ENCODE measurements around the gene ZNF3.

The ZNF3 gene

DNA sequence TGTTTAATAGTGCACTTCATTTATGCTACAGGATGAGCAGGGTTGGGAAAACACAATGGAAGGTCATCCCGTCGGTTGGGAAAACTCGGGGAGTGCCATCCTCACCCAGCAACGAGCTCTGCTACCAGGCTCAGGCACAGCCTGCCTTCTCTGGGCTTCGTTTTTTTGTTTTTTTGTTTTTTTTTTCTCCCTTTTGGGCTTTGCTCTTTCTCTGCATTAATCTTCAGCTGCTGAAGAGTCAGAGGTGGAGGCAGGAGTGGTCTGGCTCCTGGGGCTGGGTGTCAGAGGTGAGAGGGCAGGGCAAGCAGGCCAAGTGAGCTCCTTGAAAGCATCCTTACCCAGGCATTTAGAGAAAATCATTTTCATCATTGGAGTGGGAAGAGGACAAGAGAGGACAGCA is 11.5 kb downstream of the ZNF3 start:
- Histone ChIP-seq H3K27ac (ENCODE audit: insufficient read depth in 1 of 2, low read depth in 1 of 2, low read length in 2 of 2, poor library complexity in 1 of 2, severe bottlenecking in 2 of 2) (no peak overlapping the region), H3K9me3 (ENCODE audit: control extremely low read depth in 1 of 5, control insufficient read depth in 4 of 5, insufficient read depth in 2 of 5, low read depth in 1 of 5, low read length in 4 of 5) (peaks cover 11 to 53% (median 41%) of the 10 kb centered on the region in 5 experiments), H3K4me1 (ENCODE audit: control extremely low read depth in 1 of 4, control insufficient read depth in 4 of 4, insufficient read depth in 4 of 4, low read length in 3 of 4) (no peaks in the 10 kb centered on the region), H3K27me3 (replicated peaks in 2 of 5; ENCODE audit: control insufficient read depth in 4 of 5, insufficient read depth in 5 of 5, low read length in 4 of 5) (no peaks in the 10 kb centered on the region), H3K36me3 (ENCODE audit: control insufficient read depth in 4 of 4, insufficient read depth in 4 of 4, low read length in 3 of 4) (peaks cover 41 to 74% (median 59%) of the 10 kb centered on the region in 4 experiments), H3K4me3 (ENCODE audit: control insufficient read depth in 1 of 7, extremely low read depth in 1 of 7, insufficient read depth in 4 of 7, low read depth in 2 of 7, low read length in 6 of 7) (no peak overlapping the region)
- WGBS (ENCODE audit: insufficient coverage) = 97% methylated on average over 4 of the region's 5 CpGs
- CTCF ChIA-PET = interaction anchor here (0.9 to 3.3 kb wide), 8 partner anchors 10 to 92 kb away, joined by 3 to 15 read pairs (median 4); partner anchors contain the start of gene ZNF3
- POLR2A ChIA-PET = no interaction called here
- DNase-seq = no peak

DNA sequence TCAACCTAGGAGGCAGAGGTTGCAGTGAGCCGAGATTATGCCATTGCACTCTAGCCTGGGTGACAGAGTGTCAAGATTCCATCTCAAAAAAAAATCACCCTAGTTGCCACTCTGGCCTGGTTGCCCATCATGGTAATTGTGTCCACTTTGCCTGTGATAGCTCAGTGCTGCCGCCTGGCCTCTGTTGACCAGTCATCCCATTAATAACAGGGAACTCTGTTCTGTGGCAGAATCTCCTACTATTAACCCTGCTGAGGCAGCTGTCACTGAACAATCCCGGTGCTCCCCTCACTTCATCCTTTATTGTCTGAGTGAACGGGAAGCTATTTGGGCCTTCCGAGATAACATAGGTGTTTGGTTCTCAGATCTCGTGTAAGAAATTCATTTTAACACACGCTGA is 14.6 kb downstream of the ZNF3 start:
- 97% methylated on average over 7 of the region's 7 CpGs for WGBS (ENCODE audit: insufficient coverage)
- DNase-seq = no peak
- no peak overlapping the region for H3K27ac ChIP-seq (ENCODE audit: insufficient read depth in 1 of 2, low read depth in 1 of 2, low read length in 2 of 2, poor library complexity in 1 of 2, severe bottlenecking in 2 of 2)
- POLR2A ChIA-PET = interaction anchor here (1.0 kb wide), 1 partner anchor 13 kb away, joined by 4 read pairs; no protein-coding TSS in a partner anchor
- no peak overlapping the region for H3K4me3 ChIP-seq (ENCODE audit: control insufficient read depth in 1 of 7, extremely low read depth in 1 of 7, insufficient read depth in 4 of 7, low read depth in 2 of 7, low read length in 6 of 7)
- H3K36me3 ChIP-seq (ENCODE audit: control insufficient read depth in 4 of 4, insufficient read depth in 4 of 4, low read length in 3 of 4) = peaks cover 23 to 66% (median 44%) of the 10 kb centered on the region in 4 experiments
- CTCF ChIA-PET = interaction anchor here (1.0 to 1.4 kb wide), 2 partner anchors 9 to 15 kb away, joined by 3 to 8 read pairs; no protein-coding TSS in a partner anchor
- H3K27me3 ChIP-seq (replicated peaks in 2 of 5; ENCODE audit: control insufficient read depth in 4 of 5, insufficient read depth in 5 of 5, low read length in 4 of 5) = no peaks in the 10 kb centered on the region
- no peaks in the 10 kb centered on the region for H3K4me1 ChIP-seq (ENCODE audit: control extremely low read depth in 1 of 4, control insufficient read depth in 4 of 4, insufficient read depth in 4 of 4, low read length in 3 of 4)
- peaks cover 11 to 25% (median 21%) of the 10 kb centered on the region in 5 experiments for H3K9me3 ChIP-seq (ENCODE audit: control extremely low read depth in 1 of 5, control insufficient read depth in 4 of 5, insufficient read depth in 2 of 5, low read depth in 1 of 5, low read length in 4 of 5)

- 98% methylated on average over 6 of the region's 8 CpGs for WGBS (ENCODE audit: insufficient coverage)
- H3K27me3 ChIP-seq (replicated peaks in 2 of 5; ENCODE audit: control insufficient read depth in 4 of 5, insufficient read depth in 5 of 5, low read length in 4 of 5) = no peaks in the 10 kb centered on the region
- ChIA-PET POLR2A (interaction anchor here (0.6 kb wide), 1 partner anchor 9 kb away, joined by 4 read pairs; no protein-coding TSS in a partner anchor), CTCF (interaction anchor here (1.0 to 2.0 kb wide), 3 partner anchors 10 to 73 kb away, joined by 3 to 6 read pairs (median 4); no protein-coding TSS in a partner anchor)
- no peak overlapping the region for H3K4me3 ChIP-seq (ENCODE audit: control insufficient read depth in 1 of 7, extremely low read depth in 1 of 7, insufficient read depth in 4 of 7, low read depth in 2 of 7, low read length in 6 of 7)
- no peak overlapping the region for H3K27ac ChIP-seq (ENCODE audit: insufficient read depth in 1 of 2, low read depth in 1 of 2, low read length in 2 of 2, poor library complexity in 1 of 2, severe bottlenecking in 2 of 2)
- peaks cover 2 to 12% (median 8%) of the 10 kb centered on the region in 5 experiments for H3K9me3 ChIP-seq (ENCODE audit: control extremely low read depth in 1 of 5, control insufficient read depth in 4 of 5, insufficient read depth in 2 of 5, low read depth in 1 of 5, low read length in 4 of 5)
- DNase-seq = peak in 1 of 3 donors; percentile 50
- H3K4me1 ChIP-seq (ENCODE audit: control extremely low read depth in 1 of 4, control insufficient read depth in 4 of 4, insufficient read depth in 4 of 4, low read length in 3 of 4) = no peaks in the 10 kb centered on the region
- peaks cover 15 to 65% (median 38%) of the 10 kb centered on the region in 4 experiments for H3K36me3 ChIP-seq (ENCODE audit: control insufficient read depth in 4 of 4, insufficient read depth in 4 of 4, low read length in 3 of 4)
These were observed 15.9 kb downstream of the ZNF3 start for GRCh38 chr7:100065452-100066186.

GRCh38 chr7:100064162-100064561 is 17.4 kb downstream of the ZNF3 start:
- ChIA-PET POLR2A (interaction anchor here (0.6 kb wide), 2 partner anchors 18 to 26 kb away, joined by 4 to 6 read pairs; no protein-coding TSS in a partner anchor), CTCF (interaction anchor here (0.8 to 17.5 kb wide), 10 partner anchors 9 to 150 kb away, joined by 3 to 258 read pairs (median 4); partner anchors contain the start of gene ZSCAN21)
- Histone ChIP-seq H3K27ac (ENCODE audit: insufficient read depth in 1 of 2, low read depth in 1 of 2, low read length in 2 of 2, poor library complexity in 1 of 2, severe bottlenecking in 2 of 2) (no peak overlapping the region), H3K9me3 (ENCODE audit: control extremely low read depth in 1 of 5, control insufficient read depth in 4 of 5, insufficient read depth in 2 of 5, low read depth in 1 of 5, low read length in 4 of 5) (no peaks in the 10 kb centered on the region), H3K4me3 (ENCODE audit: control insufficient read depth in 1 of 7, extremely low read depth in 1 of 7, insufficient read depth in 4 of 7, low read depth in 2 of 7, low read length in 6 of 7) (no peak overlapping the region), H3K27me3 (replicated peaks in 2 of 5; ENCODE audit: control insufficient read depth in 4 of 5, insufficient read depth in 5 of 5, low read length in 4 of 5) (no peaks in the 10 kb centered on the region), H3K4me1 (ENCODE audit: control extremely low read depth in 1 of 4, control insufficient read depth in 4 of 4, insufficient read depth in 4 of 4, low read length in 3 of 4) (no peaks in the 10 kb centered on the region), H3K36me3 (ENCODE audit: control insufficient read depth in 4 of 4, insufficient read depth in 4 of 4, low read length in 3 of 4) (peaks cover 10 to 60% (median 30%) of the 10 kb centered on the region in 4 experiments)
- no peak for DNase-seq
- WGBS (ENCODE audit: insufficient coverage) = 98% methylated on average over 8 of the region's 9 CpGs

- Histone ChIP-seq H3K4me1 (ENCODE audit: control extremely low read depth in 1 of 4, control insufficient read depth in 4 of 4, insufficient read depth in 4 of 4, low read length in 3 of 4) (no peaks in the 10 kb centered on the region), H3K36me3 (ENCODE audit: control insufficient read depth in 4 of 4, insufficient read depth in 4 of 4, low read length in 3 of 4) (peaks cover 12 to 62% (median 34%) of the 10 kb centered on the region in 4 experiments), H3K27me3 (replicated peaks in 2 of 5; ENCODE audit: control insufficient read depth in 4 of 5, insufficient read depth in 5 of 5, low read length in 4 of 5) (no peaks in the 10 kb centered on the region), H3K27ac (ENCODE audit: insufficient read depth in 1 of 2, low read depth in 1 of 2, low read length in 2 of 2, poor library complexity in 1 of 2, severe bottlenecking in 2 of 2) (no peak overlapping the region), H3K4me3 (ENCODE audit: control insufficient read depth in 1 of 7, extremely low read depth in 1 of 7, insufficient read depth in 4 of 7, low read depth in 2 of 7, low read length in 6 of 7) (no peak overlapping the region), H3K9me3 (ENCODE audit: control extremely low read depth in 1 of 5, control insufficient read depth in 4 of 5, insufficient read depth in 2 of 5, low read depth in 1 of 5, low read length in 4 of 5) (no peaks in the 10 kb centered on the region)
- WGBS (ENCODE audit: insufficient coverage) = 100% methylated on average over 3 of the region's 4 CpGs
- CTCF ChIA-PET = interaction anchor here (0.8 to 17.5 kb wide), 9 partner anchors 8 to 149 kb away, joined by 3 to 258 read pairs (median 4); partner anchors contain the start of gene ZSCAN21
- DNase-seq = no peak
- POLR2A ChIA-PET = interaction anchor here (0.6 kb wide), 2 partner anchors 19 to 25 kb away, joined by 4 to 6 read pairs; no protein-coding TSS in a partner anchor
These were observed 18.1 kb downstream of the ZNF3 start for GRCh38 chr7:100063376-100063775.

- CTCF ChIA-PET = interaction anchor here (1.2 to 17.5 kb wide), 6 partner anchors 9 to 147 kb away, joined by 3 to 258 read pairs (median 6); no protein-coding TSS in a partner anchor
- peak in 1 of 3 donors; percentile 44 for DNase-seq
- Histone ChIP-seq H3K27ac (ENCODE audit: insufficient read depth in 1 of 2, low read depth in 1 of 2, low read length in 2 of 2, poor library complexity in 1 of 2, severe bottlenecking in 2 of 2) (no peak overlapping the region), H3K4me3 (ENCODE audit: control insufficient read depth in 1 of 7, extremely low read depth in 1 of 7, insufficient read depth in 4 of 7, low read depth in 2 of 7, low read length in 6 of 7) (no peak overlapping the region), H3K27me3 (replicated peaks in 2 of 5; ENCODE audit: control insufficient read depth in 4 of 5, insufficient read depth in 5 of 5, low read length in 4 of 5) (no peaks in the 10 kb centered on the region), H3K4me1 (ENCODE audit: control extremely low read depth in 1 of 4, control insufficient read depth in 4 of 4, insufficient read depth in 4 of 4, low read length in 3 of 4) (no peaks in the 10 kb centered on the region), H3K36me3 (ENCODE audit: control insufficient read depth in 4 of 4, insufficient read depth in 4 of 4, low read length in 3 of 4) (peaks cover 18 to 73% (median 42%) of the 10 kb centered on the region in 4 experiments), H3K9me3 (ENCODE audit: control extremely low read depth in 1 of 5, control insufficient read depth in 4 of 5, insufficient read depth in 2 of 5, low read depth in 1 of 5, low read length in 4 of 5) (no peaks in the 10 kb centered on the region)
- 96% methylated on average over 11 of the region's 11 CpGs for WGBS (ENCODE audit: insufficient coverage)
- POLR2A ChIA-PET = interaction anchor here (0.6 kb wide), 1 partner anchor 70 kb away, joined by 4 read pairs; no protein-coding TSS in a partner anchor
These were observed 19.9 kb downstream of the ZNF3 start for GRCh38 chr7:100061518-100062193.
